SK-N-SH (cell line): ENCODE results near the gene SND1. TPM values are rescaled to one million over a fixed set of nuclear protein-coding genes. Genes with fewer than 3 reads are reported as not detected.

Source experiments
- CTCF ChIA-PET: fragments of 300-600, 350-600 bp; formaldehyde crosslinking; extraction: SDS; loops from one replicate; lab custom pipeline; 2021; lab: Yijun Ruan, JAX
- POLR2A ChIA-PET: fragments of 350-600 bp; sonication (Branson Sonifier 250); formaldehyde crosslinking; extraction: SDS; loops from one replicate; lab custom pipeline; 2020; ENCODE audit warnings: antibody characterized with exemption, inconsistent platforms; lab: Yijun Ruan, JAX
- DNase-seq: peaks from one replicate; pipeline ENCODE4 v3.0.0; 2012
- H2AFZ ChIP-seq: fragments of 200-600 bp; sonication (generic); 2 replicates; pipeline ENCODE4 v1.8.1; 2016; ENCODE audit warnings: antibody characterized with exemption, mild to moderate bottlenecking, low read depth
- H3F3A ChIP-seq: fragments of 200-600 bp; sonication (generic); replicated peaks from 2 replicates; pipeline ENCODE3; 2016; ENCODE audit warnings: antibody characterized with exemption, mild to moderate bottlenecking; ENCODE audit not compliant: insufficient read depth
- H3K27ac ChIP-seq, 2 experiments: fragments of 200-500 bp in 1 of 2; fragments of 200-600 bp in 1 of 2; sonication (Bioruptor generic) in 1 of 2; sonication (generic), shearing (Covaris generic) in 1 of 2; 2 replicates each; pipeline versions ENCODE4 v1.5.1 to v1.6.1; 2014 to 2016; ENCODE audit warnings: low read depth in 2 of 2, inconsistent platforms in 1 of 2, low read length in 1 of 2, mild to moderate bottlenecking in 1 of 2, mixed read lengths in 1 of 2
- H3K27me3 ChIP-seq: fragments of 200-600 bp; sonication (generic), shearing (Covaris generic); 2 replicates; pipeline ENCODE4 v1.6.1; 2016; ENCODE audit warnings: mixed run types; ENCODE audit not compliant: insufficient read depth
- H3K36me3 ChIP-seq, 2 experiments: fragments of 200-500 bp in 1 of 2; fragments of 200-600 bp in 1 of 2; sonication (Bioruptor generic) in 1 of 2; sonication (generic) in 1 of 2; replicated peaks in 1 of 2; 2 replicates each; pipeline versions ENCODE3 to v1.5.1; 2014 to 2016; ENCODE audit warnings: low read length in 1 of 2, mild to moderate bottlenecking in 1 of 2; ENCODE audit not compliant: insufficient read depth in 2 of 2, control insufficient read depth in 1 of 2
- H3K4me1 ChIP-seq, 2 experiments: fragments of 200-500 bp in 1 of 2; fragments of 200-600 bp in 1 of 2; sonication (Bioruptor generic) in 1 of 2; sonication (generic), shearing (Covaris generic) in 1 of 2; 2 replicates each; pipeline versions ENCODE4 v1.5.1 to v1.6.1; 2014 to 2016; ENCODE audit warnings: low read depth in 1 of 2, low read length in 1 of 2, mixed run types in 1 of 2; ENCODE audit not compliant: insufficient read depth in 2 of 2, control insufficient read depth in 1 of 2
- H3K4me2 ChIP-seq: fragments of 200-600 bp; sonication (generic), shearing (Covaris generic); 2 replicates; pipeline ENCODE4 v1.6.1; 2017; ENCODE audit warnings: mixed run types
- H3K4me3 ChIP-seq, 2 experiments: fragments of 200-500 bp in 1 of 2; fragments of 200-600 bp in 1 of 2; sonication (Bioruptor generic) in 1 of 2; sonication (generic), shearing (Covaris generic) in 1 of 2; 2 replicates each; pipeline versions ENCODE4 v1.5.1 to v1.8.1; 2014 to 2016; ENCODE audit warnings: low read depth in 2 of 2, inconsistent platforms in 1 of 2, low read length in 1 of 2, mild to moderate bottlenecking in 1 of 2, mixed read lengths in 1 of 2, moderate library complexity in 1 of 2
- H3K79me2 ChIP-seq: fragments of 200-600 bp; sonication (generic); 2 replicates; pipeline ENCODE4 v1.8.1; 2017; ENCODE audit warnings: mild to moderate bottlenecking; ENCODE audit not compliant: insufficient read depth
- H3K9ac ChIP-seq: fragments of 200-600 bp; sonication (generic); 2 replicates; pipeline ENCODE4 v1.6.1; 2017; ENCODE audit warnings: mixed run types
- H3K9me2 ChIP-seq: fragments of 200-600 bp; sonication (generic); 2 replicates; pipeline ENCODE4 v1.6.1; 2017; ENCODE audit warnings: mixed run types
- H3K9me3 ChIP-seq: fragments of 200-600 bp; sonication (generic); 2 replicates; pipeline ENCODE4 v1.6.1; 2017; ENCODE audit warnings: mixed run types, mild to moderate bottlenecking, moderate library complexity
- H4K20me1 ChIP-seq: fragments of 200-600 bp; sonication (generic); 2 replicates; pipeline ENCODE4 v1.6.1; 2017; ENCODE audit warnings: mild to moderate bottlenecking, mixed run types; ENCODE audit not compliant: insufficient read depth
- CHD2 ChIP-seq: fragments of 150-350 bp; IDR thresholded peaks from 2 replicates; pipeline ENCODE4 v1.6.1; 2018; ENCODE audit warnings: low read length; ENCODE audit not compliant: partially characterized antibody
- ELF1 ChIP-seq: IDR thresholded peaks from 2 replicates; pipeline ENCODE4 v1.4.0; 2012
- EP300 ChIP-seq, 2 experiments: IDR thresholded peaks; 2 replicates each; pipeline versions ENCODE4 v1.4.0 to v1.6.1; 2012; ENCODE audit warnings: borderline replicate concordance in 1 of 2, low read depth in 1 of 2, low read length in 1 of 2
- FOXJ3 ChIP-seq: sonication (generic); formaldehyde crosslinking; IDR thresholded peaks from 2 replicates; pipeline ENCODE4 v1.5.1; 2020; ENCODE audit warnings: mild to moderate bottlenecking, missing genetic modification reagents
- GABPA ChIP-seq: IDR thresholded peaks from 2 replicates; pipeline ENCODE4 v1.4.0; 2012; ENCODE audit warnings: low read depth, mild to moderate bottlenecking
- MXI1 ChIP-seq: IDR thresholded peaks from 2 replicates; pipeline ENCODE4 v1.6.1; 2012; ENCODE audit warnings: mild to moderate bottlenecking, low read depth, low read length, improper control_type of control experiment
- RAD21 ChIP-seq: IDR thresholded peaks from 2 replicates; pipeline ENCODE4 v1.6.1; 2012; ENCODE audit warnings: mild to moderate bottlenecking, low read length
- RCOR1 ChIP-seq: fragments of 150-350 bp; IDR thresholded peaks from 2 replicates; pipeline ENCODE4 v1.6.1; 2017; ENCODE audit warnings: antibody characterized with exemption, low read length
- SMC3 ChIP-seq: IDR thresholded peaks from 2 replicates; pipeline ENCODE4 v1.6.1; 2012; ENCODE audit warnings: low read depth, low read length, improper control_type of control experiment
- TAF1 ChIP-seq: IDR thresholded peaks from 2 replicates; pipeline ENCODE4 v1.6.1; 2012; ENCODE audit warnings: low read depth, mild to moderate bottlenecking, low read length, moderate library complexity, borderline replicate concordance
- TEAD4 ChIP-seq: IDR thresholded peaks from 2 replicates; pipeline ENCODE4 v1.4.0; 2012; ENCODE audit warnings: mild to moderate bottlenecking, borderline replicate concordance; ENCODE audit not compliant: insufficient read depth
- WGBS: methylation state at CpG from one replicate; pipeline ENCODE4 v1.1.6; 2017; ENCODE audit warnings: low lambda C conversion rate; 5-methylcytosine and 5-hydroxymethylcytosine counted together
- polyA plus RNA-seq, 3 experiments: library from polyadenylated mRNA; depleted of rRNA; stranded (reverse); fragments of >200 nt; gene quantifications; 2 replicates each; pipeline ENCODE4 v1.2.3, GENCODE V29; 2012
- TF ChIP-seq, protein P1 (sequence below): IDR thresholded peaks from 2 replicates; pipeline ENCODE4 v1.4.0; 2012; ENCODE audit warnings: low read depth
- TF ChIP-seq, protein P2 (sequence below): fragments of 200-600 bp; sonication (generic); IDR thresholded peaks from 2 replicates; pipeline ENCODE4 v1.6.1; 2017; ENCODE audit warnings: antibody characterized with exemption, mild to moderate bottlenecking, moderate library complexity
- TF ChIP-seq, protein P3 (sequence below): IDR thresholded peaks from 2 replicates; pipeline ENCODE4; 2012
- TF ChIP-seq, protein P4 (sequence below): fragments of 150-350 bp; IDR thresholded peaks from 2 replicates; pipeline ENCODE4 v1.6.1; 2017; ENCODE audit warnings: antibody characterized with exemption, low read length, low read depth, borderline replicate concordance

SND1 gene
- polyA plus RNA-seq, 1 of the 3 experiments (the other 2 are of a cell fraction): 165 TPM

DNA sequence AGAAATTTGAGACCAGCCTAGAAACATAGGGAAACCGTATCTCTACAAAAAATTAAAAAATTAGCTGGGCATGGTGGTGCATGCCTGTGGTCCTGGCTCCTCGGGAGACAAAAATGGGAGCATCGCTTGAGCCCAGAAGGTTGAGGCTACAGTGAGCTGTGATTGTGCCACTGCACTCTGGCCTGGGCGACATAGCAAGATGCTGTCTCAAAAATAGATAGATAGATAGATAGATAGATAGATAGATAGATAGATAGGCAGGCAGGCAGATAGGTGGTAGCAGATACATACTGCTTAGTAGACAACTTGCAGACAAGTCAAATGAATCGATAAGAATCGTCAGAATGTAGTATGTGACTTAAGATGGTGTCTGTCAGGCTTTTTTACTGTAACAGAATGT is 106.9 kb downstream of the SND1 start:
- Histone ChIP-seq H3F3A (no peaks in the 10 kb centered on the region), H4K20me1 (peaks cover 66% of the 10 kb centered on the region), H3K36me3 (peaks cover 0 to 2% of the 10 kb centered on the region in 2 experiments), H3K9me3 (no peaks in the 10 kb centered on the region), H3K27me3 (no peaks in the 10 kb centered on the region), H2AFZ (no peak overlapping the region), H3K4me1 (peaks cover 0 to 21% of the 10 kb centered on the region in 2 experiments; a peak in 2 of 4 replicates), H3K9ac (no peak overlapping the region), H3K4me2 (no peak overlapping the region), H3K27ac (no peak overlapping the region), H3K4me3 (no peak overlapping the region), H3K79me2 (peaks cover 91% of the 10 kb centered on the region), H3K9me2 (no peaks in the 10 kb centered on the region)
- no peak for DNase-seq
- TF ChIP-seq TAF1: no peak
- TF ChIP-seq FOXJ3: no peak
- TF ChIP-seq ELF1: no peak
- no peak for TF ChIP-seq GABPA
- TF ChIP-seq, protein P1, sequence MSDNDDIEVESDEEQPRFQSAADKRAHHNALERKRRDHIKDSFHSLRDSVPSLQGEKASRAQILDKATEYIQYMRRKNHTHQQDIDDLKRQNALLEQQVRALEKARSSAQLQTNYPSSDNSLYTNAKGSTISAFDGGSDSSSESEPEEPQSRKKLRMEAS: no peak
- TF ChIP-seq, protein P2, sequence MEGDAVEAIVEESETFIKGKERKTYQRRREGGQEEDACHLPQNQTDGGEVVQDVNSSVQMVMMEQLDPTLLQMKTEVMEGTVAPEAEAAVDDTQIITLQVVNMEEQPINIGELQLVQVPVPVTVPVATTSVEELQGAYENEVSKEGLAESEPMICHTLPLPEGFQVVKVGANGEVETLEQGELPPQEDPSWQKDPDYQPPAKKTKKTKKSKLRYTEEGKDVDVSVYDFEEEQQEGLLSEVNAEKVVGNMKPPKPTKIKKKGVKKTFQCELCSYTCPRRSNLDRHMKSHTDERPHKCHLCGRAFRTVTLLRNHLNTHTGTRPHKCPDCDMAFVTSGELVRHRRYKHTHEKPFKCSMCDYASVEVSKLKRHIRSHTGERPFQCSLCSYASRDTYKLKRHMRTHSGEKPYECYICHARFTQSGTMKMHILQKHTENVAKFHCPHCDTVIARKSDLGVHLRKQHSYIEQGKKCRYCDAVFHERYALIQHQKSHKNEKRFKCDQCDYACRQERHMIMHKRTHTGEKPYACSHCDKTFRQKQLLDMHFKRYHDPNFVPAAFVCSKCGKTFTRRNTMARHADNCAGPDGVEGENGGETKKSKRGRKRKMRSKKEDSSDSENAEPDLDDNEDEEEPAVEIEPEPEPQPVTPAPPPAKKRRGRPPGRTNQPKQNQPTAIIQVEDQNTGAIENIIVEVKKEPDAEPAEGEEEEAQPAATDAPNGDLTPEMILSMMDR: no peak
- no peak for TF ChIP-seq SMC3
- no peak for TF ChIP-seq TEAD4
- TF ChIP-seq, protein P3, sequence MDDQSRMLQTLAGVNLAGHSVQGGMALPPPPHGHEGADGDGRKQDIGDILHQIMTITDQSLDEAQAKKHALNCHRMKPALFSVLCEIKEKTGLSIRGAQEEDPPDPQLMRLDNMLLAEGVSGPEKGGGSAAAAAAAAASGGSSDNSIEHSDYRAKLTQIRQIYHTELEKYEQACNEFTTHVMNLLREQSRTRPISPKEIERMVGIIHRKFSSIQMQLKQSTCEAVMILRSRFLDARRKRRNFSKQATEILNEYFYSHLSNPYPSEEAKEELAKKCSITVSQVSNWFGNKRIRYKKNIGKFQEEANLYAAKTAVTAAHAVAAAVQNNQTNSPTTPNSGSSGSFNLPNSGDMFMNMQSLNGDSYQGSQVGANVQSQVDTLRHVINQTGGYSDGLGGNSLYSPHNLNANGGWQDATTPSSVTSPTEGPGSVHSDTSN: no peak
- no peak for TF ChIP-seq MXI1
- no peak for TF ChIP-seq RAD21
- no peak for TF ChIP-seq RCOR1
- TF ChIP-seq EP300 (IDR thresholded peaks at IDR 0.05; ENCODE audit: borderline replicate concordance in 1 of 2, low read depth in 1 of 2, low read length in 1 of 2): no peak
- TF ChIP-seq, protein P4, sequence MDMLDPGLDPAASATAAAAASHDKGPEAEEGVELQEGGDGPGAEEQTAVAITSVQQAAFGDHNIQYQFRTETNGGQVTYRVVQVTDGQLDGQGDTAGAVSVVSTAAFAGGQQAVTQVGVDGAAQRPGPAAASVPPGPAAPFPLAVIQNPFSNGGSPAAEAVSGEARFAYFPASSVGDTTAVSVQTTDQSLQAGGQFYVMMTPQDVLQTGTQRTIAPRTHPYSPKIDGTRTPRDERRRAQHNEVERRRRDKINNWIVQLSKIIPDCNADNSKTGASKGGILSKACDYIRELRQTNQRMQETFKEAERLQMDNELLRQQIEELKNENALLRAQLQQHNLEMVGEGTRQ: no peak
- TF ChIP-seq CHD2: no peak
- ChIA-PET CTCF (interaction anchor here (0.9 to 1.5 kb wide), 5 partner anchors 8 to 464 kb away, joined by 3 to 4 read pairs (median 3); no protein-coding TSS in a partner anchor), POLR2A (no interaction called here)
- 96% methylated on average over 6 of the region's 6 CpGs for WGBS
